HEK293 (cell line): ENCODE measurements around the gene CELSR1.

Experiments
- GLIS1 ChIP-seq: fragments of 450-650 bp; formaldehyde crosslinking; IDR thresholded peaks from 2 replicates; pipeline ENCODE4 v1.5.1; 2016; ENCODE audit warnings: missing biosample characterization, missing genetic modification characterization
- HOXA7 ChIP-seq: sonication (generic); formaldehyde crosslinking; IDR thresholded peaks from 2 replicates; pipeline ENCODE4 v1.8.1; 2022; ENCODE audit warnings: missing genetic modification reagents, borderline replicate concordance
- YY1 ChIP-seq: fragments of 450-650 bp; formaldehyde crosslinking; IDR thresholded peaks from 2 replicates; pipeline ENCODE4 v1.5.1; 2018; ENCODE audit warnings: missing biosample characterization, missing genetic modification characterization
- ZBTB7A ChIP-seq: fragments of 450-650 bp; formaldehyde crosslinking; IDR thresholded peaks from 2 replicates; pipeline ENCODE4 v1.5.1; 2016; ENCODE audit warnings: low read depth, missing biosample characterization, missing genetic modification characterization
- ZEB2 ChIP-seq: fragments of 450-650 bp; formaldehyde crosslinking; IDR thresholded peaks from 2 replicates; pipeline ENCODE4 v1.5.1; 2016; ENCODE audit warnings: missing biosample characterization, missing genetic modification characterization
- ZNF10 ChIP-seq: fragments of 450-650 bp; formaldehyde crosslinking; IDR thresholded peaks from 2 replicates; pipeline ENCODE4 v1.5.1; 2017; ENCODE audit warnings: missing biosample characterization, missing genetic modification characterization
- ZNF175 ChIP-seq: fragments of 450-650 bp; formaldehyde crosslinking; IDR thresholded peaks from 2 replicates; pipeline ENCODE4 v1.5.1; 2016; ENCODE audit warnings: missing biosample characterization, missing genetic modification characterization
- ZNF555 ChIP-seq: fragments of 450-650 bp; formaldehyde crosslinking; conservative IDR thresholded peaks from 2 replicates; pipeline ENCODE4 v1.5.1; 2017; ENCODE audit warnings: missing biosample characterization, mild to moderate bottlenecking, missing genetic modification characterization, inconsistent platforms
- ZNF629 ChIP-seq: fragments of 450-650 bp; formaldehyde crosslinking; IDR thresholded peaks from 2 replicates; pipeline ENCODE4 v1.5.1; 2017; ENCODE audit warnings: missing biosample characterization, missing genetic modification characterization
- ZNF776 ChIP-seq: fragments of 450-650 bp; formaldehyde crosslinking; IDR thresholded peaks from 2 replicates; pipeline ENCODE4 v1.5.0; 2017; ENCODE audit warnings: missing biosample characterization, missing genetic modification characterization, borderline replicate concordance
- TF ChIP-seq, protein P1 (sequence below): fragments of 450-650 bp; formaldehyde crosslinking; IDR thresholded peaks from 2 replicates; pipeline ENCODE4 v1.5.1; 2016; ENCODE audit warnings: missing biosample characterization, missing genetic modification characterization, borderline replicate concordance
- TF ChIP-seq, protein P2 (sequence below): fragments of 450-650 bp; formaldehyde crosslinking; IDR thresholded peaks from 2 replicates; pipeline ENCODE4 v1.5.1; 2016; ENCODE audit warnings: missing biosample characterization, missing genetic modification characterization
- TF ChIP-seq, protein P3 (sequence below): fragments of 450-650 bp; formaldehyde crosslinking; IDR thresholded peaks from 2 replicates; pipeline ENCODE4 v1.5.1; 2016; ENCODE audit warnings: missing biosample characterization, missing genetic modification characterization

DNA sequence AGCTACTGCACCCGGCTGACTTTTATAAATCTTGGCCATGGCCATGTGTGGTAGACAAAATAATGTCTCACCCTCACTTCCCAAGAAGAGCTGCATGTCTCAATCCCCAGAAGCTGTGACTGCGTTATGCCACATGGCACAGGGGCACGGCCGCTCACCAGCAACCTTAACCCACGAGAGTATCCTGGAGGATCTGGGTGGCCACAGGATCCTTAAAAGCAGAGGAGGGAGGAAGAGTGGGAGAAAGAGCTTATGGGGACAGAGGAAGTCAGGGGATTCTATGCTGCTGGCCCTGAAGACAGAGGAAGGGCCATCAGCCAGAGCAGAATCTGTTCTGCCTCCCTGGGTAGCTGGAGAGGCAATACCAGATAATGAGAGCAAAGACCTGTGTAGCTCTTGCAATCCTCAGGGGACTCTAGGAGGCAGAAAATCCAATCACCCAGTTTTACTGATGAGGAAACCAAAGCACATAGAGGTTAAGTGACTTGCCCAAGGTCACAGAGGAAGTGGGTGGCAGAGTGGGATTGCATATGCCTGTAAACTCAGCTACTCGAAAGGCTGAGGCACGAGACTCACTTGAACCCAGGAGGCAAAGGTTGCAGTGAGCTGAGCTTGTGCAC is 55.3 kb downstream of the CELSR1 start:
- TF ChIP-seq, protein P1, sequence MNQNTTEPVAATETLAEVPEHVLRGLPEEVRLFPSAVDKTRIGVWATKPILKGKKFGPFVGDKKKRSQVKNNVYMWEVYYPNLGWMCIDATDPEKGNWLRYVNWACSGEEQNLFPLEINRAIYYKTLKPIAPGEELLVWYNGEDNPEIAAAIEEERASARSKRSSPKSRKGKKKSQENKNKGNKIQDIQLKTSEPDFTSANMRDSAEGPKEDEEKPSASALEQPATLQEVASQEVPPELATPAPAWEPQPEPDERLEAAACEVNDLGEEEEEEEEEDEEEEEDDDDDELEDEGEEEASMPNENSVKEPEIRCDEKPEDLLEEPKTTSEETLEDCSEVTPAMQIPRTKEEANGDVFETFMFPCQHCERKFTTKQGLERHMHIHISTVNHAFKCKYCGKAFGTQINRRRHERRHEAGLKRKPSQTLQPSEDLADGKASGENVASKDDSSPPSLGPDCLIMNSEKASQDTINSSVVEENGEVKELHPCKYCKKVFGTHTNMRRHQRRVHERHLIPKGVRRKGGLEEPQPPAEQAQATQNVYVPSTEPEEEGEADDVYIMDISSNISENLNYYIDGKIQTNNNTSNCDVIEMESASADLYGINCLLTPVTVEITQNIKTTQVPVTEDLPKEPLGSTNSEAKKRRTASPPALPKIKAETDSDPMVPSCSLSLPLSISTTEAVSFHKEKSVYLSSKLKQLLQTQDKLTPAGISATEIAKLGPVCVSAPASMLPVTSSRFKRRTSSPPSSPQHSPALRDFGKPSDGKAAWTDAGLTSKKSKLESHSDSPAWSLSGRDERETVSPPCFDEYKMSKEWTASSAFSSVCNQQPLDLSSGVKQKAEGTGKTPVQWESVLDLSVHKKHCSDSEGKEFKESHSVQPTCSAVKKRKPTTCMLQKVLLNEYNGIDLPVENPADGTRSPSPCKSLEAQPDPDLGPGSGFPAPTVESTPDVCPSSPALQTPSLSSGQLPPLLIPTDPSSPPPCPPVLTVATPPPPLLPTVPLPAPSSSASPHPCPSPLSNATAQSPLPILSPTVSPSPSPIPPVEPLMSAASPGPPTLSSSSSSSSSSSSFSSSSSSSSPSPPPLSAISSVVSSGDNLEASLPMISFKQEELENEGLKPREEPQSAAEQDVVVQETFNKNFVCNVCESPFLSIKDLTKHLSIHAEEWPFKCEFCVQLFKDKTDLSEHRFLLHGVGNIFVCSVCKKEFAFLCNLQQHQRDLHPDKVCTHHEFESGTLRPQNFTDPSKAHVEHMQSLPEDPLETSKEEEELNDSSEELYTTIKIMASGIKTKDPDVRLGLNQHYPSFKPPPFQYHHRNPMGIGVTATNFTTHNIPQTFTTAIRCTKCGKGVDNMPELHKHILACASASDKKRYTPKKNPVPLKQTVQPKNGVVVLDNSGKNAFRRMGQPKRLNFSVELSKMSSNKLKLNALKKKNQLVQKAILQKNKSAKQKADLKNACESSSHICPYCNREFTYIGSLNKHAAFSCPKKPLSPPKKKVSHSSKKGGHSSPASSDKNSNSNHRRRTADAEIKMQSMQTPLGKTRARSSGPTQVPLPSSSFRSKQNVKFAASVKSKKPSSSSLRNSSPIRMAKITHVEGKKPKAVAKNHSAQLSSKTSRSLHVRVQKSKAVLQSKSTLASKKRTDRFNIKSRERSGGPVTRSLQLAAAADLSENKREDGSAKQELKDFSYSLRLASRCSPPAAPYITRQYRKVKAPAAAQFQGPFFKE (tag by site-specific recombination), result no peak
- TF ChIP-seq ZEB2, result no peak
- TF ChIP-seq, protein P2, sequence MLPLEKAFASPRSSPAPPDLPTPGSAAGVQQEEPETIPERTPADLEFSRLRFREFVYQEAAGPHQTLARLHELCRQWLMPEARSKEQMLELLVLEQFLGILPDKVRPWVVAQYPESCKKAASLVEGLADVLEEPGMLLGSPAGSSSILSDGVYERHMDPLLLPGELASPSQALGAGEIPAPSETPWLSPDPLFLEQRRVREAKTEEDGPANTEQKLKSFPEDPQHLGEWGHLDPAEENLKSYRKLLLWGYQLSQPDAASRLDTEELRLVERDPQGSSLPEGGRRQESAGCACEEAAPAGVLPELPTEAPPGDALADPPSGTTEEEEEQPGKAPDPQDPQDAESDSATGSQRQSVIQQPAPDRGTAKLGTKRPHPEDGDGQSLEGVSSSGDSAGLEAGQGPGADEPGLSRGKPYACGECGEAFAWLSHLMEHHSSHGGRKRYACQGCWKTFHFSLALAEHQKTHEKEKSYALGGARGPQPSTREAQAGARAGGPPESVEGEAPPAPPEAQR (tag by site-specific recombination), result no peak
- no peak for TF ChIP-seq YY1 (tag by site-specific recombination)
- no peak for TF ChIP-seq ZBTB7A (tag by site-specific recombination)
- no peak for TF ChIP-seq ZNF175 (tag by site-specific recombination)
- TF ChIP-seq ZNF776 (tag by site-specific recombination), result no peak
- no peak for TF ChIP-seq ZNF10 (tag by site-specific recombination)
- TF ChIP-seq, protein P3, sequence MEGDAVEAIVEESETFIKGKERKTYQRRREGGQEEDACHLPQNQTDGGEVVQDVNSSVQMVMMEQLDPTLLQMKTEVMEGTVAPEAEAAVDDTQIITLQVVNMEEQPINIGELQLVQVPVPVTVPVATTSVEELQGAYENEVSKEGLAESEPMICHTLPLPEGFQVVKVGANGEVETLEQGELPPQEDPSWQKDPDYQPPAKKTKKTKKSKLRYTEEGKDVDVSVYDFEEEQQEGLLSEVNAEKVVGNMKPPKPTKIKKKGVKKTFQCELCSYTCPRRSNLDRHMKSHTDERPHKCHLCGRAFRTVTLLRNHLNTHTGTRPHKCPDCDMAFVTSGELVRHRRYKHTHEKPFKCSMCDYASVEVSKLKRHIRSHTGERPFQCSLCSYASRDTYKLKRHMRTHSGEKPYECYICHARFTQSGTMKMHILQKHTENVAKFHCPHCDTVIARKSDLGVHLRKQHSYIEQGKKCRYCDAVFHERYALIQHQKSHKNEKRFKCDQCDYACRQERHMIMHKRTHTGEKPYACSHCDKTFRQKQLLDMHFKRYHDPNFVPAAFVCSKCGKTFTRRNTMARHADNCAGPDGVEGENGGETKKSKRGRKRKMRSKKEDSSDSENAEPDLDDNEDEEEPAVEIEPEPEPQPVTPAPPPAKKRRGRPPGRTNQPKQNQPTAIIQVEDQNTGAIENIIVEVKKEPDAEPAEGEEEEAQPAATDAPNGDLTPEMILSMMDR (tag by site-specific recombination), result no peak
- TF ChIP-seq ZNF629 (tag by site-specific recombination), result no peak
- no peak for TF ChIP-seq ZNF555 (tag by site-specific recombination)
- TF ChIP-seq HOXA7 (CRISPR knock-in tag), result no peak
- no peak for TF ChIP-seq GLIS1
